ENCODE results near the gene GPHN. TPM values are rescaled to one million over a fixed set of nuclear protein-coding genes. Genes with fewer than 3 reads are reported as not detected.

GPHN gene
- total and polyA plus RNA-seq, 2 of the 8 experiments (the other 6 are each of a cell fraction or from before 2014, with no cell fraction given): 6.0 to 16.0 TPM

- H2AK5ac ChIP-seq (ENCODE audit: low read depth, low read length): no peak overlapping the region
- CTCF ChIA-PET (ENCODE audit: partially characterized antibody): no interaction called here
- H4K91ac ChIP-seq (replicated peaks; ENCODE audit: insufficient read length, low read length): no peak overlapping the region
- H3K4me3 ChIP-seq (ENCODE audit: extremely low read depth in 1 of 4, insufficient read depth in 2 of 4, low read depth in 3 of 4, low read length in 4 of 4): no peak overlapping the region
- no peaks in the 10 kb centered on the region for H3K79me1 ChIP-seq (ENCODE audit: low read depth, low read length)
- no peak overlapping the region for H4K8ac ChIP-seq (ENCODE audit: extremely low read depth, insufficient read depth, low read length)
- no peak overlapping the region for H2BK5ac ChIP-seq (ENCODE audit: low read depth, low read length)
- H2BK20ac ChIP-seq (ENCODE audit: low read length): no peak overlapping the region
- no peak overlapping the region for H3K4ac ChIP-seq (replicated peaks; ENCODE audit: insufficient read length, low read depth, low read length)
- POLR2A ChIA-PET (ENCODE audit: partially characterized antibody): no interaction called here
- no peak overlapping the region for H3K56ac ChIP-seq (replicated peaks; ENCODE audit: insufficient read length, low read depth, low read length)
- no peak overlapping the region for H2BK15ac ChIP-seq (ENCODE audit: low read length)
- no peak overlapping the region for H2BK120ac ChIP-seq (replicated peaks; ENCODE audit: low read depth, low read length)
- H4K5ac ChIP-seq (ENCODE audit: insufficient read length, low read depth, low read length): no peak overlapping the region
- H3K9ac ChIP-seq (replicated peaks in 1 of 4; ENCODE audit: extremely low read depth in 1 of 4, low read depth in 3 of 4, low read length in 3 of 4): no peak overlapping the region
- no peaks in the 10 kb centered on the region for H3K4me1 ChIP-seq (replicated peaks in 1 of 4; ENCODE audit: control insufficient read depth in 3 of 4, insufficient read depth in 4 of 4, low read length in 3 of 4)
- H2BK12ac ChIP-seq (ENCODE audit: low read depth, low read length): no peak overlapping the region
- no peaks in the 10 kb centered on the region for H3K9me3 ChIP-seq (ENCODE audit: insufficient read depth in 2 of 2, low read depth in 1 of 2, low read length in 1 of 2)
- 89% methylated on average over 2 of the region's 2 CpGs; no CpG with 5 or more reads in 1 of the 2 experiments for WGBS, 2 experiments (ENCODE audit: extremely low coverage in 1 of 2, insufficient coverage in 1 of 2, insufficient read length in 1 of 2, insufficient replicate concordance in 2 of 2, low coverage in 1 of 2, low lambda C conversion rate in 2 of 2, missing lambda C conversion rate in 1 of 2)
- H3K36me3 ChIP-seq (ENCODE audit: control insufficient read depth in 2 of 4, insufficient read depth in 4 of 4, low read length in 3 of 4): no peaks in the 10 kb centered on the region
- no peaks in the 10 kb centered on the region for H3K79me2 ChIP-seq (ENCODE audit: control insufficient read depth in 1 of 2, insufficient read depth in 2 of 2, low read length in 2 of 2)
- no peak overlapping the region for H3K14ac ChIP-seq (ENCODE audit: insufficient read length)
- H3K27ac ChIP-seq (ENCODE audit: low read depth, low read length): no peak overlapping the region
- no peaks in the 10 kb centered on the region for H4K20me1 ChIP-seq (replicated peaks in 1 of 2; ENCODE audit: control insufficient read depth in 1 of 2, insufficient read depth in 2 of 2, low read length in 2 of 2)
- no peak overlapping the region for H3K23ac ChIP-seq (ENCODE audit: insufficient read length)
- no peak overlapping the region for H2AFZ ChIP-seq (ENCODE audit: low read length)
- H3K18ac ChIP-seq (ENCODE audit: extremely low read depth, low read length): no peak overlapping the region
- H3K27me3 ChIP-seq (replicated peaks in 1 of 4; ENCODE audit: control insufficient read depth in 3 of 4, extremely low read depth in 1 of 4, insufficient read depth in 3 of 4, low read length in 3 of 4): no peaks in the 10 kb centered on the region
- no peak overlapping the region for H3K4me2 ChIP-seq (ENCODE audit: insufficient read depth in 1 of 2, low read depth in 2 of 2, low read length in 2 of 2)
- H3K23me2 ChIP-seq (ENCODE audit: low read depth, low read length): no peaks in the 10 kb centered on the region
- DNase-seq (ENCODE audit: low read depth in 1 of 2, low spot score in 2 of 2) (no peak), FAIRE-seq (no peak)
- TF ChIP-seq ATF3 (IDR thresholded peaks at IDR 0.05; ENCODE audit: insufficient read depth, low read depth, low read length) (no peak), NRF1 (IDR thresholded peaks at IDR 0.05; ENCODE audit: low read depth, low read length) (no peak), KDM1A (IDR thresholded peaks at IDR 0.05; ENCODE audit: borderline replicate concordance, low read length) (no peak), GTF2F1 (IDR thresholded peaks at IDR 0.05; ENCODE audit: borderline replicate concordance, low read depth, low read length) (no peak), GABPA (IDR thresholded peaks at IDR 0.05; ENCODE audit: borderline replicate concordance, insufficient read depth, low read length) (no peak), CBX8 (IDR thresholded peaks at IDR 0.05; ENCODE audit: borderline replicate concordance, low read depth, low read length) (no peak), PHF8 (conservative IDR thresholded peaks at IDR 0.05; ENCODE audit: low read depth, low read length) (no peak), JUN (IDR thresholded peaks at IDR 0.05; ENCODE audit: low read depth, low read length) (no peak), POLR2AphosphoS5 (IDR thresholded peaks at IDR 0.05; ENCODE audit: low read depth, low read length) (no peak), MAFK (IDR thresholded peaks at IDR 0.05; ENCODE audit: low read depth, low read length) (no peak), TAF1 (IDR thresholded peaks at IDR 0.05; ENCODE audit: low read depth, low read length) (no peak)
Observed at GRCh38 chr14:66772146-66772545, 264.2 kb downstream of the GPHN start.

All from H1 (cell line).